H1 (cell line): ENCODE measurements around the gene APBB1. TPM values are rescaled to one million over a fixed set of nuclear protein-coding genes. Genes with fewer than 3 reads are reported as not detected.

ENCODE experiments used
- CTCF ChIA-PET: fragments of 300-600 bp; sonication (Branson Sonifier 250); formaldehyde crosslinking; loops from one replicate; lab custom pipeline; 2021; ENCODE audit not compliant: partially characterized antibody; lab: Charles Lee
- POLR2A ChIA-PET: fragments of 300-600 bp; sonication (Branson Sonifier 250); formaldehyde crosslinking; loops from one replicate; lab custom pipeline; 2021; ENCODE audit warnings: inconsistent platforms; ENCODE audit not compliant: partially characterized antibody; lab: Charles Lee
- DNase-seq, 2 experiments: peaks; one replicate each; pipeline versions ENCODE4 v3.0.0 to v3.0.0-alpha.2; 2010 to 2022; ENCODE audit warnings: low spot score in 2 of 2, low read depth in 1 of 2, mixed read lengths in 1 of 2
- FAIRE-seq: peaks from 2 replicates; lab custom pipeline; 2011; peaks lifted over from hg19 to GRCh38; lab: Jason Lieb, UNC
- H2AFZ ChIP-seq: 2 replicates; pipeline ENCODE4 v1.8.1; 2012; ENCODE audit warnings: low read length, inconsistent platforms
- H2AK5ac ChIP-seq: 2 replicates; pipeline ENCODE4 v1.6.1; 2013; ENCODE audit warnings: low read depth, low read length
- H2BK120ac ChIP-seq: replicated peaks from 2 replicates; pipeline ENCODE3; 2013; ENCODE audit warnings: low read depth, low read length, inconsistent platforms
- H2BK12ac ChIP-seq: 2 replicates; pipeline ENCODE4 v1.6.1; 2013; ENCODE audit warnings: low read depth, low read length
- H2BK15ac ChIP-seq: 2 replicates; pipeline ENCODE4 v1.6.1; 2013; ENCODE audit warnings: low read length
- H2BK20ac ChIP-seq: 2 replicates; pipeline ENCODE4 v1.6.1; 2013; ENCODE audit warnings: low read length
- H2BK5ac ChIP-seq: 2 replicates; pipeline ENCODE4 v1.6.1; 2013; ENCODE audit warnings: low read depth, low read length
- H3K14ac ChIP-seq: 2 replicates; pipeline ENCODE4 v1.6.1; 2013; ENCODE audit warnings: inconsistent platforms; ENCODE audit not compliant: insufficient read length
- H3K18ac ChIP-seq: 2 replicates; pipeline ENCODE4 v1.6.1; 2013; ENCODE audit warnings: low read length; ENCODE audit errors: extremely low read depth
- H3K23ac ChIP-seq: 2 replicates; pipeline ENCODE4 v1.6.1; 2013; ENCODE audit warnings: inconsistent platforms; ENCODE audit not compliant: insufficient read length
- H3K23me2 ChIP-seq: 2 replicates; pipeline ENCODE4 v1.6.1; 2013; ENCODE audit warnings: low read depth, low read length
- H3K27ac ChIP-seq: 2 replicates; pipeline ENCODE4 v1.6.1; 2011; ENCODE audit warnings: low read depth, low read length, inconsistent platforms
- H3K27me3 ChIP-seq, 4 experiments: replicated peaks in 1 of 4; 1 replicate in 1 of 4; 2 replicates in 3 of 4; pipeline versions ENCODE4 v1.6.1 to v1.8.1; 2011 to 2013; ENCODE audit warnings: low read length in 3 of 4, mild to moderate bottlenecking in 3 of 4, inconsistent platforms in 2 of 4, mixed read lengths in 2 of 4, moderate library complexity in 1 of 4; ENCODE audit not compliant: control insufficient read depth in 3 of 4, insufficient read depth in 3 of 4; ENCODE audit errors: extremely low read depth in 1 of 4
- H3K36me3 ChIP-seq, 4 experiments: 2 replicates each; pipeline versions ENCODE4 v1.6.1 to v1.8.1; 2011 to 2013; ENCODE audit warnings: mild to moderate bottlenecking in 4 of 4, low read length in 3 of 4, moderate library complexity in 2 of 4, control low read depth in 1 of 4, inconsistent platforms in 1 of 4; ENCODE audit not compliant: insufficient read depth in 4 of 4, control insufficient read depth in 2 of 4
- H3K4ac ChIP-seq: replicated peaks from 2 replicates; pipeline ENCODE3; 2013; ENCODE audit warnings: low read length, low read depth, mixed read lengths, inconsistent platforms; ENCODE audit not compliant: insufficient read length
- H3K4me1 ChIP-seq, 4 experiments: replicated peaks in 1 of 4; 1 replicate in 1 of 4; 2 replicates in 3 of 4; pipeline versions ENCODE4 v1.6.1 to v1.8.1; 2011 to 2013; ENCODE audit warnings: low read length in 3 of 4, inconsistent platforms in 2 of 4, mixed read lengths in 1 of 4; ENCODE audit not compliant: insufficient read depth in 4 of 4, control insufficient read depth in 3 of 4
- H3K4me2 ChIP-seq, 2 experiments: 2 replicates each; pipeline versions ENCODE4 v1.6.1 to v1.8.1; 2011 to 2013; ENCODE audit warnings: low read depth in 2 of 2, low read length in 2 of 2, control low read depth in 1 of 2, inconsistent platforms in 1 of 2, mild to moderate bottlenecking in 1 of 2; ENCODE audit not compliant: insufficient read depth in 1 of 2
- H3K4me3 ChIP-seq, 4 experiments: fragments of 200-600, 300-600 bp in 1 of 4; sonication (generic), shearing (Covaris generic), sonication (Bioruptor Twin) in 1 of 4; 2 replicates each; pipeline versions ENCODE4 v1.5.1 to v1.8.1; 2011 to 2016; ENCODE audit warnings: low read length in 4 of 4, low read depth in 3 of 4, control low read depth in 2 of 4, inconsistent platforms in 2 of 4, mild to moderate bottlenecking in 2 of 4, mixed read lengths in 1 of 4, moderate library complexity in 1 of 4; ENCODE audit not compliant: insufficient read depth in 2 of 4; ENCODE audit errors: extremely low read depth in 1 of 4
- H3K56ac ChIP-seq: replicated peaks from 2 replicates; pipeline ENCODE3; 2013; ENCODE audit warnings: low read depth, mild to moderate bottlenecking, mixed read lengths, low read length, inconsistent platforms; ENCODE audit not compliant: insufficient read length
- H3K79me1 ChIP-seq: 2 replicates; pipeline ENCODE4 v1.6.1; 2013; ENCODE audit warnings: low read depth, low read length, control low read depth
- H3K79me2 ChIP-seq, 2 experiments: 2 replicates each; pipeline versions ENCODE4 v1.6.1 to v1.8.1; 2012 to 2013; ENCODE audit warnings: low read length in 2 of 2, mild to moderate bottlenecking in 2 of 2, inconsistent platforms in 1 of 2; ENCODE audit not compliant: insufficient read depth in 2 of 2, control insufficient read depth in 1 of 2
- H3K9ac ChIP-seq, 4 experiments: replicated peaks in 1 of 4; 1 replicate in 1 of 4; 2 replicates in 3 of 4; pipeline versions ENCODE4 v1.6.1 to v1.8.1; 2011 to 2013; ENCODE audit warnings: low read depth in 3 of 4, low read length in 3 of 4, control low read depth in 2 of 4, mild to moderate bottlenecking in 2 of 4, moderate library complexity in 2 of 4, inconsistent platforms in 1 of 4; ENCODE audit errors: extremely low read depth in 1 of 4
- H3K9me3 ChIP-seq, 2 experiments: 2 replicates each; pipeline versions ENCODE4 v1.6.1 to v1.8.1; 2012 to 2013; ENCODE audit warnings: mild to moderate bottlenecking in 2 of 2, moderate library complexity in 2 of 2, control low read depth in 1 of 2, inconsistent platforms in 1 of 2, low read depth in 1 of 2, low read length in 1 of 2, mixed read lengths in 1 of 2; ENCODE audit not compliant: insufficient read depth in 2 of 2
- H4K20me1 ChIP-seq, 2 experiments: replicated peaks in 1 of 2; 2 replicates each; pipeline versions ENCODE3 to v1.8.1; 2011 to 2013; ENCODE audit warnings: inconsistent platforms in 2 of 2, low read length in 2 of 2, mild to moderate bottlenecking in 1 of 2; ENCODE audit not compliant: insufficient read depth in 2 of 2, control insufficient read depth in 1 of 2
- H4K5ac ChIP-seq: 2 replicates; pipeline ENCODE4 v1.6.1; 2013; ENCODE audit warnings: low read length, low read depth, mixed read lengths, inconsistent platforms; ENCODE audit not compliant: insufficient read length
- H4K8ac ChIP-seq: 2 replicates; pipeline ENCODE4 v1.8.0; 2013; ENCODE audit warnings: mild to moderate bottlenecking, moderate library complexity, low read length, inconsistent platforms; ENCODE audit not compliant: insufficient read depth; ENCODE audit errors: extremely low read depth
- H4K91ac ChIP-seq: replicated peaks from 2 replicates; pipeline ENCODE3; 2013; ENCODE audit warnings: low read length, mixed read lengths, inconsistent platforms; ENCODE audit not compliant: insufficient read length
- EP300 ChIP-seq, 2 experiments: IDR thresholded peaks; 1 replicate in 1 of 2; 2 replicates in 1 of 2; pipeline ENCODE4 v1.6.1; 2011 to 2012; ENCODE audit warnings: low read depth in 2 of 2, low read length in 2 of 2, mild to moderate bottlenecking in 2 of 2, borderline replicate concordance in 1 of 2, inconsistent platforms in 1 of 2, moderate library complexity in 1 of 2
- FOSL1 ChIP-seq: IDR thresholded peaks from 2 replicates; pipeline ENCODE4 v1.6.1; 2011; ENCODE audit warnings: mild to moderate bottlenecking, low read depth, low read length, moderate library complexity; ENCODE audit not compliant: insufficient read depth
- HDAC6 ChIP-seq: IDR thresholded peaks from one replicate; pipeline ENCODE4 v1.7.1; 2012; ENCODE audit warnings: low read depth, mild to moderate bottlenecking, inconsistent platforms, low read length, moderate library complexity
- KDM1A ChIP-seq: fragments of 200-600, 300-600 bp; sonication (generic); IDR thresholded peaks from 2 replicates; pipeline ENCODE4 v1.7.1; 2016; ENCODE audit warnings: mild to moderate bottlenecking, low read length, borderline replicate concordance
- KDM4A ChIP-seq: IDR thresholded peaks from one replicate; pipeline ENCODE4 v1.7.1; 2012; ENCODE audit warnings: low read depth, mild to moderate bottlenecking, moderate library complexity, low read length, inconsistent platforms; ENCODE audit not compliant: severe bottlenecking
- NANOG ChIP-seq: IDR thresholded peaks from 2 replicates; pipeline ENCODE4 v1.6.1; 2011; ENCODE audit warnings: low read length, low read depth, mild to moderate bottlenecking, inconsistent platforms; ENCODE audit not compliant: insufficient read depth, poor library complexity, severe bottlenecking
- PHF8 ChIP-seq: fragments of 200-600 bp; sonication (generic); conservative IDR thresholded peaks from 2 replicates; pipeline ENCODE4 v1.7.1; 2012; ENCODE audit warnings: low read depth, mild to moderate bottlenecking, inconsistent platforms, low read length, moderate library complexity
- SIN3A ChIP-seq, 2 experiments: IDR thresholded peaks in 1 of 2; conservative IDR thresholded peaks in 1 of 2; 2 replicates each; pipeline ENCODE4 v1.6.1; 2011 to 2012; ENCODE audit warnings: low read length in 2 of 2, improper control_type of control experiment in 1 of 2, low read depth in 1 of 2, mild to moderate bottlenecking in 1 of 2
- TBP ChIP-seq: IDR thresholded peaks from 2 replicates; pipeline ENCODE4 v1.6.1; 2011; ENCODE audit warnings: low read depth, low read length, improper control_type of control experiment
- YY1 ChIP-seq: IDR thresholded peaks from 2 replicates; pipeline ENCODE4 v1.6.1; 2011; ENCODE audit warnings: low read depth, mild to moderate bottlenecking, low read length
- WGBS, 2 experiments: shearing (Covaris generic) in 1 of 2; methylation state at CpG; one replicate each; pipeline versions ENCODE4 v1.1.6 to v1.1.7; 2013 to 2015; ENCODE audit warnings: low lambda C conversion rate in 2 of 2, mixed read lengths in 2 of 2, inconsistent platforms in 1 of 2, low coverage in 1 of 2, missing lambda C conversion rate in 1 of 2; ENCODE audit not compliant: insufficient replicate concordance in 2 of 2, insufficient coverage in 1 of 2, insufficient read length in 1 of 2; ENCODE audit errors: extremely low coverage in 1 of 2, missing lambda C conversion rate in 1 of 2; 5-methylcytosine and 5-hydroxymethylcytosine counted together
- polyA plus RNA-seq, 7 experiments: library from polyadenylated mRNA; depleted of rRNA in 3 of 7; stranded (reverse) in 5 of 7; unstranded in 2 of 7; fragments of >200 nt in 5 of 7; fragments of 200-250 nt in 2 of 7; gene quantifications; 1 replicate in 5 of 7; 2 replicates in 1 of 7; 4 replicates in 1 of 7; pipeline versions ENCODE4 v1.2.1 to v1.2.3, GENCODE V29; 2011 to 2013; ENCODE audit warnings: missing spikeins in 2 of 7, mixed read lengths in 2 of 7
- total RNA-seq: library from RNA; stranded (reverse); fragmentation: NEBNext Ultra II Directional; extraction: Animal tissue kit (Norgen Biotek cat#: 25700); gene quantifications from 2 replicates; pipeline ENCODE4 v1.2.1, GENCODE V29; 2021
- TF ChIP-seq, protein P1 (sequence below): IDR thresholded peaks from 2 replicates; pipeline ENCODE4 v1.6.1; 2012; ENCODE audit warnings: inconsistent platforms

Gene APBB1
- total and polyA plus RNA-seq, 2 of the 8 experiments (the other 6 are each of a cell fraction or from before 2014, with no cell fraction given): 23.9 to 33.1 TPM

DNA sequence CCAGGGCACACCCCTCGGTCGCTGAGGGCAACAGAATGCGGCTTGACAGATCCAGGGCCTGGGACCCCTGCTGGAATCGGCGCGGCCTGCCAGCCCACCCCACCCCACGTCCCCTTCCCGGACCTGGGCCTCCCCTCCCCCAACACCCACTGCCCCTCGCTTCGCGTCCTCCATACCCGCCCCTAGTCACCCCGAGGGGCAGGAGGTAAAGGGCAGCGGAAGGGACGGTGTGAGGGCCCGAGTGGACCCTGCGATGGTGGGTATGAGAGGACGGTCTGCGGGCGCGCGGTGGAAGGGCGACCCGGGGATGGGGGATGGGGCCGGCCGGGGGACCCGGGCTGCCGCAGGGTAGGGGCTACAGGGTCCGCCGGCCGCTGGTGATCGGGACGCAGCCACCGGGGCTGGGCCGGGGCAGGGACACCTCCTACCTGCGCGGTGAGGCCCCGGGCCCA is 311 bp downstream of the APBB1 start:
- peak overlapping the region in 1 of 4 experiments; percentile 36; a peak in 1 of 7 replicates for H3K9ac ChIP-seq
- TF ChIP-seq PHF8: no peak; the same call in 1 of the 2 replicates
- no peak for TF ChIP-seq TBP
- TF ChIP-seq KDM1A: 0 out of 2 replicates have a peak, but pooled peaks have one; percentile 1
- TF ChIP-seq YY1: no peak
- no peak for TF ChIP-seq HDAC6
- no peak for TF ChIP-seq NANOG
- TF ChIP-seq SIN3A (conservative IDR thresholded peaks at IDR 0.05 in 1 of 2, IDR thresholded peaks at IDR 0.05 in 1 of 2; ENCODE audit: low read depth in 1 of 2, low read length in 2 of 2): peak; percentile 48 to 62; a peak in 1 of 4 replicates
- TF ChIP-seq KDM4A: peak; percentile 46
- no peak for TF ChIP-seq FOSL1
- TF ChIP-seq EP300 (IDR thresholded peaks at IDR 0.05; ENCODE audit: borderline replicate concordance in 1 of 2, low read depth in 2 of 2, low read length in 2 of 2): no peak
- TF ChIP-seq, protein P1, sequence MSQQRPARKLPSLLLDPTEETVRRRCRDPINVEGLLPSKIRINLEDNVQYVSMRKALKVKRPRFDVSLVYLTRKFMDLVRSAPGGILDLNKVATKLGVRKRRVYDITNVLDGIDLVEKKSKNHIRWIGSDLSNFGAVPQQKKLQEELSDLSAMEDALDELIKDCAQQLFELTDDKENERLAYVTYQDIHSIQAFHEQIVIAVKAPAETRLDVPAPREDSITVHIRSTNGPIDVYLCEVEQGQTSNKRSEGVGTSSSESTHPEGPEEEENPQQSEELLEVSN: no peak

More for the DNA sequence above, 311 bp downstream of the APBB1 start:
- H2AFZ ChIP-seq: peak overlapping the region; percentile 60; the same call in 1 of the 2 replicates
- CTCF ChIA-PET: interaction anchor here (0.6 to 10.1 kb wide), 7 partner anchors 8 to 319 kb away, joined by 3 to 78 read pairs (median 4); partner anchors contain the start of gene HPX
- H2BK15ac ChIP-seq: no peak overlapping the region
- peak overlapping the region; percentile 66 for H4K91ac ChIP-seq
- 0 out of 2 replicates have a peak, but pooled peaks cover 2% of the 10 kb centered on the region for H3K79me1 ChIP-seq
- no peak overlapping the region for H2BK20ac ChIP-seq
- H3K4me2 ChIP-seq: peak overlapping the region; percentile 68 to 90
- H4K20me1 ChIP-seq: no peaks in the 10 kb centered on the region
- no peak overlapping the region for H3K56ac ChIP-seq
- DNase-seq (no peak), FAIRE-seq (no peak)
- no peak overlapping the region for H3K27ac ChIP-seq
- H3K4me3 ChIP-seq: peak overlapping the region; percentile 78 to 97 (median 86)
- H2BK120ac ChIP-seq: no peak overlapping the region
- H3K23ac ChIP-seq: no peak overlapping the region
- peak overlapping the region; percentile 52; the same call in 1 of the 2 replicates for H2BK5ac ChIP-seq
- peaks cover 1 to 13% (median 7%) of the 10 kb centered on the region in 4 experiments for H3K27me3 ChIP-seq
- WGBS, 2 experiments: 0% methylated on average over 6 of the region's 38 CpGs; no CpG with 5 or more reads in 1 of the 2 experiments
- H4K8ac ChIP-seq: peak overlapping the region; percentile 4; the same call in 1 of the 2 replicates
- H3K18ac ChIP-seq: no peak overlapping the region; the same call in 1 of the 2 replicates
- H3K9me3 ChIP-seq: no peaks in the 10 kb centered on the region
- H3K79me2 ChIP-seq: no peaks in the 10 kb centered on the region
- no peak overlapping the region for H3K14ac ChIP-seq
- no peaks in the 10 kb centered on the region for H3K36me3 ChIP-seq
- peaks cover 3% of the 10 kb centered on the region; the same call in 1 of the 2 replicates for H3K23me2 ChIP-seq
- no peak overlapping the region for H3K4ac ChIP-seq
- peak overlapping the region; percentile 51 for H4K5ac ChIP-seq
- H3K4me1 ChIP-seq: peaks cover 2 to 5% (median 4%) of the 10 kb centered on the region in 4 experiments; a peak in 4 of 7 replicates
- POLR2A ChIA-PET: interaction anchor here (0.6 to 2.5 kb wide), 5 partner anchors 13 to 1069 kb away, joined by 3 to 10 read pairs (median 3); no protein-coding TSS in a partner anchor
- peak overlapping the region; percentile 39; the same call in 1 of the 2 replicates for H2BK12ac ChIP-seq
- no peak overlapping the region for H2AK5ac ChIP-seq
